ENCODE measurements around the gene WDFY3.
"Not testable (repeated sequence)": the region's sequence is repeated elsewhere in the genome, so short reads cannot be mapped to it uniquely, and the experiment has no call there.

WDFY3 gene

DNA sequence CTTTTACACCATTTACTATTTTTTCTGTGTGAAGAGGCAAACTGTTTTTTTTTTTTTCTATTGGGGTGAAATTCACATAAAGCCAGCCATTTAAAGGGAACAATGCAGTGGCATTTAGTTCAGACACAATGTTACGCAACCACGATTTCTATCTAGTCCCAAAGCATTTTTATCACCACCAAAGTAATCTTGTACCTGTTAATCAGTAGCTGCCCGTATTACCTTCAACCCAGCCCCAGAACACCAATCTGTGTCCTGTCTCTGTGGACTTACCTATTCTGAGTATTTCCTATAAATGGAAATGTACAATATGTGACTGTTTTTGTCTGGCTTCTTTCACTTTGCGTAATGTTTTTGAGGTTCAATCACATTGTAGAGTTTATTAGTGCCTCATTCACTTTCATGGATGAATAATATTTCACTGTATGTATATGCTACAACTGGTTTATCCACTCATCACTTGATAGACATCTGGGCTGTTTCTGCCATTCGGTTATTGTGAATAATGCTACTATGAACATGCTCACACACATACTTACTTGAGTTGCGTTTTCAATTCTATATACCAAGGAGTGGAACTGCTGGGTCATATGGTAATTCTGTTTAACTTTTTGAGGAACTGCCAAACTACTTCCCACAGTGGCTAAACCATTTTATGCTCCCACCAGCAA is 267.4 kb downstream of the WDFY3 start:
- no peak for DNase-seq

- no peak for DNase-seq
Observed at GRCh38 chr4:84697615-84698201, 268.8 kb downstream of the WDFY3 start.

DNA sequence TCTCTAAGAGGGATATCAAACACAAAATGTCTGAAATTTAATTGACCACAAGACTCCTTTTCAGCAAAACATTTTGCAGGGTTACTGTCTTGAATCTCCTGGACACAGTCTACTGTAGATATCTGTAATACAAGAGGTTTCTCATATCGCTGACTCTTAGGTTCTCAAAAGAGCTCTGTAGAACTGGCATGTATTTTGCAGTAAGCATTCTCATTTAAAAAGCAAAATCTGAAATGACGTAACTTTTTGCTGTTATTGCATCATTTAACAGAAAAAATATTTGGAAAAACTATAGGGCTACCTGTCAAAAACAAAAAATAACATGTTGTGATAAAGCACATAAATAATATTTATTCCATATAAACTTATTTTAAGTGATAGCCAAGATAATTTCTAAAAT is 269.3 kb downstream of the WDFY3 start:
- no peak for DNase-seq

DNA sequence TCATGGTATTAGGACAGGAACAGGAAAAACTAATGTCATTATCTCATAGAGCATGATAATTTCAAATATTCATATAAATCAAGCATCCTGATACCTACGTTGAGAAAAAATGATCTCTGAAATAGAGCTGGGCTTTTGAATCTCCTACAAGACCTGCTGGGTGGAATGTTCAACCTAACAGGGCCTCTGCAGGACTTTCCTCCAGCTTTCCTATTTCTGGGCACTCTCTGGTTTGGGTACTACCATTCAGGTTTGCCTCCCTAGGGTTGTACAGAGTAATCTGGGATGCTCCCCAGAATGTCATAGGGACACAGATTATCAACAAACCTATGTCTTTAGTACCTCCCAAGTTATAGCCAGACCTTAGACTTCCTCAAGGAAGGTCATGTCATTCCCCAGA is 274.7 kb downstream of the WDFY3 start:
- DNase-seq = no peak

GRCh38 chr4:84691170-84691691 is 275.3 kb downstream of the WDFY3 start:
- DNase-seq = peak; percentile 45

- DNase-seq = no peak
Observed at GRCh38 chr4:84690481-84690880, 276.0 kb downstream of the WDFY3 start.

GRCh38 chr4:84689197-84689596 is 277.3 kb downstream of the WDFY3 start:
- DNase-seq = no peak

GRCh38 chr4:84688605-84689004 is 277.9 kb downstream of the WDFY3 start:
- no peak for DNase-seq

DNA sequence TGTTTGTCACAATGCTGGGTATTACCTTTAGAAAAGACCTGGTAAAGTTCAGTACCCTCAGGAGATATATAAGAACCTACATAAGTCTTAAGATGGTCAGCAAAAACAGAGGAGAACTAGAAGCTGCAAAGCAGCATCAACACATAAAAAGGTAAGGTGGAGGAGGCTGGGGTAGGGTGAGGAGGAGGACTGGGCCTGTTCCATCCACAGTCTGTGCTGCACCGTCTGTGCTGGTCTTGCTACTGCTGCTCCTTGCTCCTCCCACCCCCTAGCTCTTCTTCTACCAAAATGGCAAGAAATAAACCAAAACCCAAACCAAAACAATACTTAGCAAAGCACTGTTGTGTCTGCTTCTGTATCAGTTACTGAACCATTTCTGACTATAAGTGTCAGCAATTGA is 281.4 kb downstream of the WDFY3 start:
- DNase-seq = no peak

- DNase-seq = no peak
Observed at GRCh38 chr4:84684361-84684760, 282.1 kb downstream of the WDFY3 start.

DNA sequence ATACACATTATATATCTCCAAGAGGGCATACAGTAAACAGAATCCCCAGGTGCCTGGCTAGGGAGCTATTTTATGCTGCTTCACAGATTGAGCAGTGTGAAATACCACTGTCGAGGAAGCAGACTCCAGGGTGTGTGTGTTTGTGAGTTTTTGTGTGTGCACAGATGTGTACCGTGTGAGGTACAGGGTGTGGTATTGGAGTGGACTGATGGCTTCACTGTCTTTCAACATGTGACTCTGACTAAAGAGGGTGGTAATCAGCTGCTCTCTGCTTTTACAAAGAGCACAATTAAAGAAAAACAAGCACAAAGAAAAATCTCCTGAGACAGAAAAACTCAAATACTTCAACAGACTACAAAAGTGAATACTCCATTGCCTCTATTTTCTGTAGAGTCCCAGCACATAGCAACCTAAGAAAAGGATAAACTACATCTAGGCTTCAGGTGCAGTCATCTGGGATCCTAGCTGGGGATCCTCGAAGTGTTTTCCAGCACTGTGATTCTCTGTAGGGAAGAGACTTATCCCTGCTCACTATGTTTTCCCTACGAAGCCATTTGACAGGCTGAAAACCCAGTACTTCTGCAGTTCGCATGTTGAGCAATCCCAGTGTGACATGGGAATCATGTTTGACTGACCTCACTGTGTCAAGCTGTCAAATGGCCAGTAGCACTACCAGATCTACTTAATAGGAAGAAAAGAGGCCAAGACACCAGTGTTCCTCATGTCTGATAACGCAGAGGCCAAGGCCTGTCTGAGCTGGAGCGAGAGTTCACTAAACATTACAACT is 283.2 kb downstream of the WDFY3 start:
- no peak for DNase-seq

DNA sequence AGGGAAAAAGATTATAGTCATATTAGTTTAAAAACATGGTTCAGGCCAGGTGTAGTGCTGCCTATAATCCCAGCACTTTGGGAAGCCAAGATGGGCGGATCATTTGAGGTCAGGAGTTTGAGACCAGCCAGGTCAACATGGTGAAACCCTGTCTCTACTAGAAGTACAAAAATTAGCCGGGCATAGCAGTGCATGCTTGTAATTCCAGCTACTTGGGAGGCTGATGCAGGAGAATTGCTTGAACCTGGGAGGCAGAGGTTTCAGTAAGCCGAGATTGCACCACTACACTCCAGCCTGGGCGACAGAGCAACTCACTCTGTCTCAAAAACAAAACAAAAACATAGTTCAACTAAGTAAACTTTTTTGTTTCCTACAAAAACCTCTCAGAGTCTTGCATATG is 283.8 kb downstream of the WDFY3 start:
- DNase-seq = not testable (repeated sequence)

DNA sequence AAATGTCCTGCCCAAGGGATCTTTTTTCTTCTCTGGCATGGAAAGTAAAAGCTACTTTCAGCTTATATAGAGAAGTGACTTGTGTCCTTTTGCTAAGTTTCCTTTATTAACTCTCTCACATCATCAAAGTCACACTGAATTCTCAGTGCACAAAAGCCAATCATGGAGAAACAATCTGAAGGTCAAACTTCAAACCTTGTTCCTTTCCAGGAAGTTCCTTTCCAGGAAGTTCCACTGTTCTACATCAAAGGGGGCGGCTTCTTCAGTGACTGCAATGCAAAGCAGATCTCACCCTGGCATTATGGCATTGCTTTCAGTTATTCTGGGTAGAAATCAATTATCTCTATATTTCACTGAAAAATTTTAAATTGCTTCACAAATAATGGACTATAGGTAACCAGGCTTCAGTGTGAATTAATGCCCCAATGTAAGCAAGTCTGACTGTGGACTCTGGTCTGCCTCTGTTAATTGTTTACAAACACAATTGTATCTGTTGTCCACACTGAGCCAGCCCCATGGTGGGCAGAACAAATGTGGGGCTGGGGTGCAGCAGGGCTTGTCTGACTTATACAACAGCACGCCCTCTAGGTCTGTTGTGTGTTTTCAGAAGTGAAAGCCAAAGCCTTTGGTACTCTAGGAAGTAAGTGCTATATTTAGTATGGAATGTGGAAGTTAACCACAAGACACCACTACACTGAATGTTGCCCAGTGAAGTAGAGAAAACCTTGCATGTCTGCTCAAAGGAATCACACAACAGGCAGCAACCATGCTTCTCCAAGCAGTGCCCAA is 284.8 kb downstream of the WDFY3 start:
- DNase-seq = peak; percentile 0

GRCh38 chr4:84680956-84681355 is 285.5 kb downstream of the WDFY3 start:
- no peak for DNase-seq

DNA sequence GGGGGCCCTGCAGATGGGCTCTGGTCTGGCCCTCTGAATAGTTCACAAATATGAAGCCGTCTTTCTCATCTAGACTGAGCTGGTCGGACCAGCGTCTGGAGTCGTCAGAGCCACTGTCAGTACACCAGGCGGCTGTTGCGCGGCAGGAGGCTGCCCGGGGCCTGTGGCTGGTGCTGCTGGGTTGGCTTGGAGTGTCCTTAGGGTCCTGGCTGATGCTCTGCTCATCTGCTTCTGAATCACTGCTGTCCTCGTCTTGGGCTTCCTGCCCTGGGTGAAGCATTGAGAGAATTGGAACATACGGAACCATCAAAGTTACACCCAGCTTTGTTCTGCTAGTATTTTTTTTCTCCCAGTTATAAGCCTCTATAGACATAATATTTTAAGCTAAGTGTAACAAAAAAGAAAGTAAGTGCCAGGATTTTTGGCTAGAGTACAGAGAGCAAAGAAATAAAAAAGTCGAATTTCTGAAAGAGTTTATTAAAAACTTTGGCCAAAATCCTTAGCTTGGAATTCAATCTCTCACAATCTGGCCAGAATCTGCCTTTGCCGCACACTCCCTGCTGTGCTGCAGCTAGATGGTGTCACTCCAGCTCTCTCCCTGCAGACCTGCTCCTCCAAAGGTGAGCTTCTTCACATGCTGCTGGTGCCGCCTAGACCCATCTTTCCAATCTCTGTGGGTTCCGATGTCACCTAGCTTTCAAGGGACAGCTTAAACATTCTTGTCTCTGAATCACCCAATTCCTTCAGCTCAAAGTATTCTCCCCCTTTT is 287.3 kb downstream of the WDFY3 start:
- DNase-seq = no peak

- DNase-seq = no peak
Observed at GRCh38 chr4:84677995-84678394, 288.5 kb downstream of the WDFY3 start.

DNA sequence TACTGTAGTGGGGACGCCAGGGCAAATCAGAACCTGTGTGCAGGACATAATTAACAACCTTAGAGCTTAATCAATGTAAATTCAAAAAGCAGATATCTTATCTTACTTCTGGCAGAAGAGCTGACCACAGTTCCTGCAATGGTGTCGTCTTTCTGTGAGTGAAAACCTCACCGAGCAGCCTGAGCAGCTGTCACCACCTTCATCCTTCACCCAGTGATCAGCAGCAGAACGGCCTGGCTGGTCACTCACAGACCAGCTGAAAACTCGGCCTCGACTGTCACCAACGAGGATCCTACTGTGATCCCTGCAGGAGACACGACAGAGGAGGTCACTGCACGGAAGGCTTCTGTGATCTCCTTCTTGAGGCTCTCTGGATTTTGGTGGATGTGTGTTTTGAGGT is 289.4 kb downstream of the WDFY3 start:
- no peak for DNase-seq

DNA sequence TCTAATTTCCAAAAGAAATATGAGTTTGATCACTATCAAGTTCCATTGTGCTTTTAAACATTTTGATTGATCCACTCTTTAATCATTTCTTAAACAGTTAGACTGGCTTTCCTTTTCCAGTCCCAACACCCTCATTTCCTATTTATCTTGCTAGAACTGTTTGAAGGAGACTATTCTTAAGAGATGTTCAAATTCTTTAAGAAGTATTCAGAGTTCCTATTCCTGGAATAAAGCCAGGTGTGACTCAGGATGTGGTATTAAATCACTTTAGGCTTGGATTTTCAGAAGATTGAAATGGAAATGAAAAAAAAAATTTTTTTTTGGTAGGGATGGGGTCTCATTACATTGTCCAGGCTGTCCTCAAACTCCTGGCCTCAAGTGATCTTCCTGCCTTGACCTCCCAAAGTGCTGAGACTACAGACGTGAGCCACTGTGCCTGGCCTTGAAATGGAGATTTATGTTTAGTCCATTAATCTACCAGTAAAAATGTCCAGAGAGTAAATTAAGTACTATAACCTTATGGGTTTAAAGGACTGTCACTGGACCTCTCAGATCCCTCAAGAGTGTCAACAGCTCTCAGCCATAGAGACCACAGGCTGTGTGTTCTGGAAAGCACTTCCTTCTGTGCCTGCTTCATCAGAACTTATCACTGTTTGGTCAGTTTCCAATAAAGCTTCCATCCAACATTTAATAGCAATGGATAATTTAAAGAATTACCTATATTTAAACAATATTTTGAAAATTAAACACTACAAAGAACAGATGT is 292.8 kb downstream of the WDFY3 start:
- DNase-seq = no peak

DNA sequence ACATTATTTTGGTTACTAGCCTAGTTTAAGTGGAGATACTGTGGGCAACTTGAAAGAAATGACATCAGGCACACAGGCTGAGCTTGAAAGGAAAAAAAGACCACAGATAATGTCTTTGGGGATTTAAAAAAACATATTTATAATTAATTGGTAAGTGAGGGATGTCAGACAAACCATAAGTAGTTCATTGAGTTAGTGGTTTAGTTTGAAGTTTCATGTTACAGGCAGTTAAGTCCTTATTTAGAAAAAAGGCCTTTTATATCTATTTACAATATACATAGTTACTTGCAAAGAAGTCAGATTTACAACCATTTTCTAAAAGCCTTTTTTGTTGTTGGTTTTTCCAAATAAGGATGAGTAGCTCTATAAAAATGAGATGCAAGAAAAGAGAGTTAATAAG is 294.3 kb downstream of the WDFY3 start:
- no peak for DNase-seq

- DNase-seq = no peak
Observed at GRCh38 chr4:84669201-84669600, 297.3 kb downstream of the WDFY3 start.

DNA sequence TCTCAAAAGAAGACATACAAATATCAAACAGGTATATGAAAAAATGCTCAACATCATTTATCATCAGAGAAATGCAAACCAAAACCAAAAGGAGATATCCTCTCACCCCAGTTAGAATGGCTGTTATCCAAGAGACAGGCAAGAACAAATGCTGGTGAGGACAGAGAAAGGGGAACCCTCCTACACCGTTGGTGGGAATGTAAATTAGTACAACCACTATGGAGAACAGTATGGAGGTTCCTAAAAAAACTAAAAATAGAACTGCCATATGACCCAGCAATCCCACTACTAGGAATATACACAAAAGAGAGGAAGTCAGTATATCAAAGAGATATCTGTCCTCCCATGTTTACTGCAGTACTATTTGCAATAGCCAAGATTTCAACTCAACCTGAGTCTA is 300.1 kb downstream of the WDFY3 start:
- DNase-seq = no peak

DNA sequence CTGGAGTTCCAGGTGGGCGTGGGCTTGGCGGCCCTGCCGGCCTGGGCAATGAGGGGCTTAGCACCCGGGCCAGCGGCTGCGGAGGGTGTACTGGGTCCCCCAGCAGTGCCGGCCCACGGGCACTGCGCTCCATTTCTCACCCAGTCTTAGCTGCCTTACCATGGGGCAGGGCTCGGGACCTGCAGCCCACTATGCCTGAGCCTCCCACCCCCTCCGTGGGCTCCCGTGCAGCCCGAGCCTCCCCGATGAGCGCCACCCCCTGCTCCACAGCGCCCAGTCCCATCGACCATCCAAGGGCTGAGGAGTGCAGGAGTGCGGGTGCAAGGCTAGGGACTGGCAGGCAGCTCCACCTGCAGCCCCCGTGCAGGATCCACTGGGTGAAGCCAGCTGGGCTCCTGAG is 301.7 kb downstream of the WDFY3 start:
- not testable (repeated sequence) for DNase-seq
